Keratinocyte (primary cell): Measurements from ENCODE around the gene GPATCH2. TPM values are rescaled to one million over a fixed set of nuclear protein-coding genes. Genes with fewer than 3 reads are reported as not detected.

Source experiments
- DNase-seq: peaks from one replicate; pipeline ENCODE4 v3.0.0-alpha.2; 2011; ENCODE audit warnings: low read depth, missing footprints, low spot score
- FAIRE-seq: peaks from 2 replicates; lab custom pipeline; 2011; peaks lifted over from hg19 to GRCh38; lab: Jason Lieb, UNC
- H2AFZ ChIP-seq: 2 replicates; pipeline ENCODE4 v1.6.0; 2012; ENCODE audit warnings: low read length, control low read depth, inconsistent platforms; ENCODE audit not compliant: control insufficient read depth
- H3K27ac ChIP-seq: 2 replicates; pipeline ENCODE4 v1.5.1; 2011; ENCODE audit warnings: low read length; ENCODE audit not compliant: control insufficient read depth, insufficient read depth
- H3K27me3 ChIP-seq: 3 replicates; pipeline ENCODE4 v1.6.0; 2011; ENCODE audit warnings: low read length; ENCODE audit not compliant: control insufficient read depth, insufficient read depth; ENCODE audit errors: extremely low read depth
- H3K36me3 ChIP-seq, 2 experiments: 2 replicates in 1 of 2; 3 replicates in 1 of 2; pipeline ENCODE4 v1.5.1; 2011; ENCODE audit warnings: low read length in 2 of 2, mild to moderate bottlenecking in 1 of 2; ENCODE audit not compliant: control insufficient read depth in 2 of 2, insufficient read depth in 2 of 2; ENCODE audit errors: extremely low read depth in 1 of 2
- H3K4me1 ChIP-seq: 3 replicates; pipeline ENCODE4 v1.5.1; 2011; ENCODE audit warnings: low read length; ENCODE audit not compliant: control insufficient read depth, insufficient read depth; ENCODE audit errors: extremely low read depth
- H3K4me2 ChIP-seq: 3 replicates; pipeline ENCODE4 v1.6.0; 2011; ENCODE audit warnings: low read depth, low read length; ENCODE audit not compliant: control insufficient read depth, insufficient read depth; ENCODE audit errors: extremely low read depth
- H3K4me3 ChIP-seq, 3 experiments: fragments of 200-600 bp in 1 of 3; sonication (generic) in 1 of 3; 2 replicates in 2 of 3; 3 replicates in 1 of 3; pipeline ENCODE4 v1.5.1; 2011 to 2016; ENCODE audit warnings: low read length in 3 of 3, mild to moderate bottlenecking in 3 of 3, control low read depth in 2 of 3, inconsistent platforms in 1 of 3, low read depth in 1 of 3, mixed read lengths in 1 of 3, mixed run types in 1 of 3, moderate library complexity in 1 of 3; ENCODE audit not compliant: control insufficient read depth in 2 of 3, insufficient read depth in 2 of 3; ENCODE audit errors: extremely low read depth in 1 of 3
- H3K79me2 ChIP-seq: 2 replicates; pipeline ENCODE4 v1.6.0; 2012; ENCODE audit warnings: low read length; ENCODE audit not compliant: control insufficient read depth, insufficient read depth
- H3K9ac ChIP-seq: 3 replicates; pipeline ENCODE4 v1.6.0; 2011; ENCODE audit warnings: low read length; ENCODE audit not compliant: control insufficient read depth, insufficient read depth; ENCODE audit errors: extremely low read depth
- H3K9me1 ChIP-seq: 3 replicates; pipeline ENCODE4 v1.6.0; 2011; ENCODE audit warnings: low read length; ENCODE audit not compliant: control insufficient read depth, insufficient read depth; ENCODE audit errors: extremely low read depth
- H3K9me3 ChIP-seq: 2 replicates; pipeline ENCODE4 v1.5.1; 2012; ENCODE audit warnings: low read depth, low read length; ENCODE audit not compliant: control insufficient read depth
- H4K20me1 ChIP-seq: 3 replicates; pipeline ENCODE4 v1.6.0; 2011; ENCODE audit warnings: low read length; ENCODE audit not compliant: control insufficient read depth, insufficient read depth; ENCODE audit errors: extremely low read depth
- CTCF ChIP-seq, 3 experiments: IDR thresholded peaks in 1 of 3; conservative IDR thresholded peaks in 1 of 3; optimal IDR thresholded peaks in 1 of 3; 2 replicates in 2 of 3; 3 replicates in 1 of 3; pipeline versions ENCODE3 to v1.5.1; 2011; ENCODE audit warnings: low read length in 3 of 3, mild to moderate bottlenecking in 3 of 3, moderate library complexity in 2 of 3, control low read depth in 1 of 3, inconsistent platforms in 1 of 3; ENCODE audit not compliant: insufficient read depth in 2 of 3; ENCODE audit errors: extremely low read depth in 1 of 3
- EZH2 ChIP-seq: IDR thresholded peaks from one replicate; pipeline ENCODE4 v1.6.1; 2012; ENCODE audit warnings: inconsistent platforms, mild to moderate bottlenecking, low read length, moderate library complexity
- dilution Hi-C: fragments of 300-500 bp; cut with MboI; formaldehyde crosslinking; loops from one replicate; pipeline ENCODE4 v1.7.0; 2020; ENCODE audit warnings: low sequenced_read_pairs; ENCODE audit not compliant: extremely low pct_ligation_motif_present
- polyA plus RNA-seq, 5 experiments: library from polyadenylated mRNA; depleted of rRNA in 3 of 5; stranded (reverse) in 3 of 5; stranded (forward) in 1 of 5; unstranded in 1 of 5; fragments of >200 nt; gene quantifications; 1 replicate in 1 of 5; 2 replicates in 3 of 5; 3 replicates in 1 of 5; pipeline versions ENCODE4 v1.2.1 to v1.2.3, GENCODE V29; 2011 to 2012; ENCODE audit warnings: missing spikeins in 2 of 5, low read depth in 1 of 5, low replicate concordance in 1 of 5

The GPATCH2 gene
- polyA plus RNA-seq, 1 donor (not counting 4 experiments of a cell fraction or from before 2014, with no cell fraction given): 15.7 TPM

GRCh38 chr1:217495249-217495648 lies 135.6 kb downstream of the GPATCH2 start:
- Histone ChIP-seq H2AFZ (no peak overlapping the region), H3K36me3 (peaks cover 0 to 6% of the 10 kb centered on the region in 2 experiments), H3K9ac (no peak overlapping the region), H3K4me3 (no peak overlapping the region), H3K9me1 (no peaks in the 10 kb centered on the region), H3K4me2 (no peak overlapping the region), H4K20me1 (no peaks in the 10 kb centered on the region), H3K4me1 (peaks cover 12% of the 10 kb centered on the region), H3K27me3 (no peaks in the 10 kb centered on the region), H3K27ac (no peak overlapping the region), H3K79me2 (no peaks in the 10 kb centered on the region), H3K9me3 (no peaks in the 10 kb centered on the region)
- no peak for TF ChIP-seq EZH2
- no peak for TF ChIP-seq CTCF (optimal IDR thresholded peaks at IDR 0.05 in 1 of 3, IDR thresholded peaks at IDR 0.05 in 1 of 3, conservative IDR thresholded peaks at IDR 0.05 in 1 of 3; ENCODE audit: extremely low read depth in 1 of 3, insufficient read depth in 2 of 3, low read length in 3 of 3)
- no peak for FAIRE-seq
- no peak for DNase-seq
- dilution Hi-C loops: no loop called here

- Histone ChIP-seq H3K27ac (no peak overlapping the region), H3K36me3 (peaks cover 0 to 6% of the 10 kb centered on the region in 2 experiments), H3K4me1 (peaks cover 12% of the 10 kb centered on the region), H3K4me2 (no peak overlapping the region), H3K27me3 (no peaks in the 10 kb centered on the region), H2AFZ (no peak overlapping the region), H4K20me1 (no peaks in the 10 kb centered on the region), H3K9me3 (no peaks in the 10 kb centered on the region), H3K9ac (no peak overlapping the region), H3K4me3 (no peak overlapping the region), H3K79me2 (no peaks in the 10 kb centered on the region), H3K9me1 (no peaks in the 10 kb centered on the region)
- TF ChIP-seq CTCF (optimal IDR thresholded peaks at IDR 0.05 in 1 of 3, IDR thresholded peaks at IDR 0.05 in 1 of 3, conservative IDR thresholded peaks at IDR 0.05 in 1 of 3; ENCODE audit: extremely low read depth in 1 of 3, insufficient read depth in 2 of 3, low read length in 3 of 3) (no peak), EZH2 (no peak)
- dilution Hi-C loops: no loop called here
- FAIRE-seq (no peak), DNase-seq (no peak)
Measured at GRCh38 chr1:217494767-217495166, 136.1 kb downstream of the GPATCH2 start.
